Left lung (tissue), 10 donors: ENCODE results near the gene ATP8A2. TPM values are rescaled to one million over a fixed set of nuclear protein-coding genes. Genes with fewer than 3 reads are reported as not detected.
"Not testable (repeated sequence)": the region's sequence is repeated elsewhere in the genome, so short reads cannot be mapped to it uniquely, and the experiment has no call there.

Experiments
- ATAC-seq: fragments of 200-7000 bp; cut with Tn5 transposase; one replicate; pipeline ENCODE4 v1.9.1; 2020; ENCODE audit warnings: moderate library complexity
- DNase-seq, 4 donors: peaks; one replicate each; pipeline ENCODE4 v3.0.0-alpha.2; 2013 to 2020
- H3K27ac ChIP-seq, 2 donors: fragments of 200-600 bp; sonication (generic) in 1 of 2; one replicate each; pipeline versions ENCODE4 v1.5.0 to v1.8.0; 2020 to 2021
- H3K27me3 ChIP-seq, 2 donors: fragments of 200-600 bp; sonication (generic) in 1 of 2; one replicate each; pipeline versions ENCODE4 v1.5.0 to v1.8.0; 2020 to 2021
- H3K36me3 ChIP-seq, 2 donors: fragments of 200-600 bp; sonication (generic) in 1 of 2; one replicate each; pipeline versions ENCODE4 v1.5.0 to v1.8.0; 2020 to 2021
- H3K4me1 ChIP-seq, 2 donors: fragments of 200-600 bp; one replicate each; pipeline ENCODE4 v1.8.0; 2021
- H3K4me3 ChIP-seq, 2 donors: fragments of 200-600 bp; sonication (generic) in 1 of 2; one replicate each; pipeline versions ENCODE4 v1.5.0 to v1.8.0; 2020 to 2021; ENCODE audit warnings: mild to moderate bottlenecking in 1 of 2
- H3K9me3 ChIP-seq, 2 donors: fragments of 200-600 bp; sonication (generic) in 1 of 2; one replicate each; pipeline versions ENCODE4 v1.5.0 to v1.8.0; 2020 to 2021
- CTCF ChIP-seq, 2 donors: fragments of 200-600 bp; sonication (generic) in 1 of 2; IDR thresholded peaks; one replicate each; pipeline versions ENCODE4 v1.5.0 to v1.8.0; 2021; ENCODE audit warnings: antibody characterized with exemption in 2 of 2
- intact Hi-C, 2 donors: fragments of 100-400 bp; cut with DNase I; formaldehyde crosslinking; loops; one replicate each; pipeline versions ENCODE4 v1.11.2 to v1.14.2; 2022
- polyA plus RNA-seq, 6 donors: library from polyadenylated mRNA; unstranded; fragments of 120-200 nt; gene quantifications; one replicate each; pipeline ENCODE4 v1.2.1, GENCODE V29; 2013; ENCODE audit not compliant: insufficient read length in 6 of 6
- total RNA-seq, 2 donors: library from RNA; stranded (reverse); fragmentation: NEBNext Ultra II Directional; extraction: Animal tissue kit (Norgen Biotek cat#: 25700); gene quantifications; one replicate each; pipeline ENCODE4 v1.2.1, GENCODE V29; 2021
- donor health status: DM: no; HTN: yes; CAD: no.
- donor health status: DM: no; HTN: no; CAD: no.

The ATP8A2 gene
- total and polyA plus RNA-seq, 8 donors = 1.1 to 13.4 (median 9.6) TPM

DNA sequence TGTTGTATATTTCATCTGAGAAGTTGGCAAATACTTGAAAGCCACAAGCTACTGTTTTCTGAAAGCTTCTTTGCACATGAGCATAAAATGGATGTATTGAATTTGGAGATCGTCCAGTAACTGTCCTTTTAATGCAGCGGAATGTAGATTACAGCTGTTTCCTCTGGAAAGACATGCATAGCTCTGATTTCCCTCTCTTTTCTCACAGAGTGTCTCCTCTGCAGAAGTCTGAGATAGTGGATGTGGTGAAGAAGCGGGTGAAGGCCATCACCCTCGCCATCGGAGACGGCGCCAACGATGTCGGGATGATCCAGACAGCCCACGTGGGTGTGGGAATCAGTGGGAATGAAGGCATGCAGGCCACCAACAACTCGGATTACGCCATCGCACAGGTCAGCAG, 397.1 kb downstream of the ATP8A2 start:
- no peak for ATAC-seq
- no peaks in the 10 kb centered on the region for H3K27me3 ChIP-seq
- H3K36me3 ChIP-seq = no peaks in the 10 kb centered on the region
- no peaks in the 10 kb centered on the region for H3K9me3 ChIP-seq
- no peak overlapping the region for H3K4me3 ChIP-seq
- no peak overlapping the region for H3K27ac ChIP-seq
- no peaks in the 10 kb centered on the region for H3K4me1 ChIP-seq
- DNase-seq = peak in 3 of 4 donors; percentile 55 to 83 (median 82)
- TF ChIP-seq CTCF (IDR thresholded peaks at IDR 0.05) = no peak
- intact Hi-C loops = no loop called here

DNA sequence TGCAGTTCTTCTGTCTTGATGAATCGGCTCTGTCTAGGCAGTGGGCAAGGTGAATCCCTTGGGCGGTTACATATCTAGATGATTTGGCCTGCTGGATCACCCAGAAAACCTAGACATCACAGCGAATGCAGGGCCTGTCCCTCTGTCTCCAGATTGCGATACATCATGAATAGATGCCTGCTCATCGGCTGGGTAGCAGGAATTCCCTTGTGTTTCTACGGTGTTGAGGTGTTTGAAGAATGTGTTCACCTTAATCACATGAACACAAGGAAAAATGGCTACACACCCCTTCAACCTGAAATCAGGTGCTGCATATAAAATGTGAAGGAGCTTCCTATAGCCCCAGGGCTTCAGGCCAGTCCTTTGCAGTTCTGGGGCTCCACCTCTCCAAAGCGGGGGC, 398.8 kb downstream of the ATP8A2 start:
- no peak for DNase-seq
- Histone ChIP-seq H3K9me3 (no peaks in the 10 kb centered on the region), H3K4me3 (no peak overlapping the region), H3K36me3 (no peaks in the 10 kb centered on the region), H3K27ac (no peak overlapping the region), H3K4me1 (no peaks in the 10 kb centered on the region), H3K27me3 (no peaks in the 10 kb centered on the region)
- ATAC-seq = no peak
- intact Hi-C loops = no loop called here
- TF ChIP-seq CTCF (IDR thresholded peaks at IDR 0.05) = no peak

- H3K9me3 ChIP-seq = no peaks in the 10 kb centered on the region
- peak; percentile 52 for ATAC-seq
- no peaks in the 10 kb centered on the region for H3K36me3 ChIP-seq
- no peaks in the 10 kb centered on the region for H3K27me3 ChIP-seq
- TF ChIP-seq CTCF (IDR thresholded peaks at IDR 0.05) = no peak
- H3K4me1 ChIP-seq = no peaks in the 10 kb centered on the region
- DNase-seq = no peak
- intact Hi-C loops = no loop called here
- H3K4me3 ChIP-seq = no peak overlapping the region
- H3K27ac ChIP-seq = no peak overlapping the region
These were observed 399.4 kb downstream of the ATP8A2 start for GRCh38 chr13:25771202-25771601.

- no peaks in the 10 kb centered on the region for H3K4me1 ChIP-seq
- no peak overlapping the region for H3K4me3 ChIP-seq
- H3K9me3 ChIP-seq = no peaks in the 10 kb centered on the region
- no peak overlapping the region for H3K27ac ChIP-seq
- no peak for TF ChIP-seq CTCF (IDR thresholded peaks at IDR 0.05)
- no peaks in the 10 kb centered on the region for H3K27me3 ChIP-seq
- ATAC-seq = no peak
- intact Hi-C loops = no loop called here
- no peaks in the 10 kb centered on the region for H3K36me3 ChIP-seq
- no peak for DNase-seq
These were observed 400.1 kb downstream of the ATP8A2 start for GRCh38 chr13:25771641-25772478.

DNA sequence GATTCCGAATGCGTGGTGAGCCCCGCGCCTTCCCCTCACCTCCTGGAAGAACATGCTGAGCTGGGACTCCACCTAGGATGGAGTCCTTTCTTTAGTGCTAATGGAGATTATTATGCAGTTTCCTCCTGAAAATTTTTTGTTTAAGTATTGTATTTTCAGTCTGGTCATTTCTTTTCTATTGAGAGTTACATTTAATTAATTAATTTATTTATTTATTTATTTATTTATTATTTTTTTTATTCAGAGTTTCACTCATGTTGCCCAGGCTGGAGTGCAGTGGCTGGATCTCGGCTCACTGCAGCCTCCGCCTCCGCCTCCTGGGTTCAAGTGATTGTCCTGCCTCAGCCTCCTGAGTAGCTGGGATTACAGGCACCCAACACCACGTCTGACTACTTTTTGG, 400.8 kb downstream of the ATP8A2 start:
- DNase-seq, H3K27ac ChIP-seq, ATAC-seq, H3K9me3 ChIP-seq, intact Hi-C loops, H3K27me3 ChIP-seq, H3K4me1 ChIP-seq, H3K36me3 ChIP-seq, H3K4me3 ChIP-seq: not testable (repeated sequence)

DNA sequence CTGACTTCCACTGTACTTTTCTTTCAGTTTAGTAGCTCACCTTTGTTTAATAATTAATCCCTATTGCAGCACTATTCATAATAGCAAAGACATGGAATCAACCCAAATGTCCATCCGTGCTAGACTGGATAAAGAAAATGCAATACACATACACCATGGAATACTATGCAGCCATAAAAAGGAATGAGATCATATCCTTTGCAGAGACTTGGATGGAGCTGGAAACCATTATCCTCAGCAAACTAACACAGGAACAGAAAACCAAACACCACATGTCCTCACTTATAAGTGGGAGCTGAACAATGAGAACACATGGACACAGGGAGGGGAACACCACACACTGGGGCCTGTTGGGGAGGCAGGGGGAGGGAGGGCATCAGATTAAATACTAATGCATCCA, 402.3 kb downstream of the ATP8A2 start:
- H3K9me3 ChIP-seq, DNase-seq, H3K4me3 ChIP-seq, H3K36me3 ChIP-seq, intact Hi-C loops, ATAC-seq, H3K27ac ChIP-seq, H3K27me3 ChIP-seq, H3K4me1 ChIP-seq: not testable (repeated sequence)
